ENCODE data around the gene LTBP4. TPM values are rescaled to one million over a fixed set of nuclear protein-coding genes. Genes with fewer than 3 reads are reported as not detected.

The LTBP4 gene
- total and polyA plus RNA-seq, 2 of the 13 experiments (the other 11 are each of a cell fraction or from before 2014, with no cell fraction given), result 0.86 to 2.3 TPM

- TF ChIP-seq STAT6 (CRISPR knock-in tag; IDR thresholded peaks at IDR 0.05; ENCODE audit: borderline replicate concordance), result no peak
- no peak for TF ChIP-seq ZFP37 (CRISPR knock-in tag; IDR thresholded peaks at IDR 0.05; ENCODE audit: borderline replicate concordance)
These were observed 19.6 kb upstream of the LTBP4 start (continued) for GRCh38 chr19:40581531-40581930.

- ChIA-PET CTCF (ENCODE audit: low intra/inter-chr PET ratio, low total read pairs) (no interaction called here), POLR2A (interaction anchor here (1.9 kb wide), 1 partner anchor 12 kb away, joined by 4 read pairs; no protein-coding TSS in a partner anchor)
- Histone ChIP-seq H3K4me1 (ENCODE audit: insufficient read depth, low read length) (peaks cover 7% of the 10 kb centered on the region), H3K4me3 (replicated peaks in 1 of 3; ENCODE audit: insufficient read depth in 1 of 3, low read depth in 2 of 3, low read length in 3 of 3) (no peak overlapping the region), H3K9me3 (ENCODE audit: low read length) (no peaks in the 10 kb centered on the region), H4K20me1 (ENCODE audit: insufficient read depth, low read length) (no peaks in the 10 kb centered on the region), H3K27me3 (ENCODE audit: control insufficient read depth in 1 of 2, insufficient read depth in 2 of 2, low read length in 2 of 2) (no peaks in the 10 kb centered on the region), H2AFZ (ENCODE audit: low read length) (no peak overlapping the region), H3K79me2 (ENCODE audit: insufficient read depth, low read length) (no peaks in the 10 kb centered on the region), H3K27ac (ENCODE audit: extremely low read length, insufficient read depth, low read length) (no peak overlapping the region), H3K36me3 (replicated peaks in 1 of 2; ENCODE audit: control insufficient read depth in 1 of 2, insufficient read depth in 2 of 2, low read length in 2 of 2) (0 out of 5 replicates have a peak, but pooled peaks cover 0 to 1% of the 10 kb centered on the region in 2 experiments), H3K4me2 (ENCODE audit: low read depth, low read length) (no peak overlapping the region), H3K9ac (ENCODE audit: insufficient read depth, low read depth, low read length) (no peak overlapping the region)
- FAIRE-seq, result no peak
- in situ Hi-C loops (cut with HindIII; ENCODE audit: extremely low pct_ligation_motif_present, low pct_unique_long_range_greater_than_20kb) (no loop called here), intact Hi-C loops (cut with micrococcal nuclease; ENCODE audit: unreplicated experiment) (no loop called here)
- no peak for DNase-seq (ENCODE audit: low spot score)
- BruUV-seq (replicated peaks), result no TSS peak
- no peak for ATAC-seq
- WGBS (ENCODE audit: low lambda C conversion rate), result 98% methylated on average over 2 of the region's 2 CpGs
- TF ChIP-seq NR2F1 (CRISPR knock-in tag; IDR thresholded peaks at IDR 0.05), result no peak
- TF ChIP-seq NFIB (CRISPR knock-in tag; IDR thresholded peaks at IDR 0.05; ENCODE audit: borderline replicate concordance), result no peak
- no peak for TF ChIP-seq ZUFSP (CRISPR knock-in tag; IDR thresholded peaks at IDR 0.05; ENCODE audit: borderline replicate concordance)
- TF ChIP-seq PHB2 (IDR thresholded peaks at IDR 0.05; ENCODE audit: partially characterized antibody), result no peak
- no peak for TF ChIP-seq ARID3A (IDR thresholded peaks at IDR 0.05; ENCODE audit: low read depth, low read length)
- TF ChIP-seq TARDBP (CRISPR knock-in tag; IDR thresholded peaks at IDR 0.05), result no peak
- no peak for TF ChIP-seq ZNF556 (CRISPR knock-in tag; IDR thresholded peaks at IDR 0.05; ENCODE audit: borderline replicate concordance)
- TF ChIP-seq ZNF768 (CRISPR knock-in tag; IDR thresholded peaks at IDR 0.05), result no peak
- TF ChIP-seq ELK4 (CRISPR knock-in tag; IDR thresholded peaks at IDR 0.05; ENCODE audit: borderline replicate concordance), result no peak
- no peak for TF ChIP-seq ZNF280B (CRISPR knock-in tag; IDR thresholded peaks at IDR 0.05; ENCODE audit: borderline replicate concordance)
- no peak for TF ChIP-seq ZBTB1 (CRISPR knock-in tag; IDR thresholded peaks at IDR 0.05; ENCODE audit: borderline replicate concordance)
- TF ChIP-seq PCBP1 (IDR thresholded peaks at IDR 0.05; ENCODE audit: borderline replicate concordance, low read depth, low read length), result no peak
These were observed 18.7 kb upstream of the LTBP4 start for GRCh38 chr19:40582467-40582866.

All from HepG2 (cell line).